Neural cell (in vitro differentiated cells): ENCODE data around the gene FBN1. TPM values are rescaled to one million over a fixed set of nuclear protein-coding genes. Genes with fewer than 3 reads are reported as not detected.

Experiments used
- H2AFZ ChIP-seq: fragments of 200-600, 300-800 bp; sonication (generic), shearing (Covaris generic); 2 replicates; pipeline ENCODE4 v1.6.0; 2014; ENCODE audit warnings: low read depth, mild to moderate bottlenecking, antibody characterized with exemption, low read length, moderate library complexity
- H3F3A ChIP-seq: fragments of 200-600 bp; shearing (Covaris generic); 2 replicates; pipeline ENCODE4 v1.6.1; 2016; ENCODE audit warnings: mild to moderate bottlenecking, moderate library complexity, mixed read lengths, antibody characterized with exemption, low read length; ENCODE audit not compliant: insufficient read depth, poor library complexity, severe bottlenecking
- H3K27ac ChIP-seq: fragments of 200-600, 300-800 bp; sonication (generic), shearing (Covaris generic); 2 replicates; pipeline ENCODE4 v1.5.1; 2014; ENCODE audit warnings: mild to moderate bottlenecking, low read length, moderate library complexity
- H3K27me3 ChIP-seq: fragments of 300-800, 200-600 bp; sonication (generic), shearing (Covaris generic); 2 replicates; pipeline ENCODE4 v1.6.0; 2014; ENCODE audit warnings: mild to moderate bottlenecking, low read depth, low read length, moderate library complexity; ENCODE audit not compliant: insufficient read depth
- H3K36me3 ChIP-seq: fragments of 300-800, 200-600 bp; sonication (generic), shearing (Covaris generic); 2 replicates; pipeline ENCODE4 v1.5.1; 2014; ENCODE audit warnings: mild to moderate bottlenecking, antibody characterized with exemption, low read length, moderate library complexity; ENCODE audit not compliant: insufficient read depth
- H3K4me2 ChIP-seq: fragments of 300-800, 200-600 bp; sonication (generic), shearing (Covaris generic); 2 replicates; pipeline ENCODE4 v1.6.0; 2014; ENCODE audit warnings: mild to moderate bottlenecking, low read length
- H3K4me3 ChIP-seq: fragments of 300-800, 200-600 bp; sonication (generic), shearing (Covaris generic); 2 replicates; pipeline ENCODE4 v1.5.1; 2014; ENCODE audit warnings: mild to moderate bottlenecking, low read length, moderate library complexity
- H3K79me2 ChIP-seq: fragments of 200-600 bp; shearing (Covaris generic); replicated peaks from 2 replicates; pipeline ENCODE4 v1.6.0; 2014; ENCODE audit warnings: mild to moderate bottlenecking, low read length, moderate library complexity; ENCODE audit not compliant: insufficient read depth
- H3K9ac ChIP-seq: fragments of 300-800, 200-600 bp; sonication (generic), shearing (Covaris generic); 2 replicates; pipeline ENCODE4 v1.6.1; 2016; ENCODE audit warnings: mild to moderate bottlenecking, low read length, mixed read lengths
- H3K9me2 ChIP-seq: fragments of 200-600 bp; shearing (Covaris generic); 2 replicates; pipeline ENCODE4 v1.6.1; 2016; ENCODE audit warnings: mild to moderate bottlenecking, low read length, mixed read lengths; ENCODE audit not compliant: insufficient read depth
- H3K9me3 ChIP-seq: fragments of 200-600, 300-800 bp; sonication (generic), shearing (Covaris generic); 2 replicates; pipeline ENCODE4 v1.6.1; 2016; ENCODE audit warnings: mild to moderate bottlenecking, mixed run types, low read length, moderate library complexity, mixed read lengths
- H4K20me1 ChIP-seq: fragments of 200-600 bp; shearing (Covaris generic); 2 replicates; pipeline ENCODE4 v1.6.1; 2016; ENCODE audit warnings: mild to moderate bottlenecking, mixed run types; ENCODE audit not compliant: insufficient read depth
- EP300 ChIP-seq: fragments of 450-650 bp; conservative IDR thresholded peaks from 2 replicates; pipeline ENCODE4 v1.6.1; 2014; ENCODE audit warnings: antibody characterized with exemption, mild to moderate bottlenecking, moderate library complexity; ENCODE audit not compliant: poor library complexity, severe bottlenecking
- EZH2 ChIP-seq: fragments of 200-600, 300-800 bp; shearing (Covaris generic), sonication (generic); IDR thresholded peaks from 2 replicates; pipeline ENCODE4 v1.6.1; 2014; ENCODE audit warnings: antibody characterized with exemption, low read length, borderline replicate concordance, mild to moderate bottlenecking; ENCODE audit not compliant: insufficient read depth, poor library complexity, severe bottlenecking
- MXI1 ChIP-seq: fragments of 450-650 bp; conservative IDR thresholded peaks from 2 replicates; pipeline ENCODE4 v1.6.1; 2014; ENCODE audit warnings: antibody characterized with exemption, mild to moderate bottlenecking; ENCODE audit not compliant: poor library complexity, severe bottlenecking
- POLR2AphosphoS5 ChIP-seq: IDR thresholded peaks from 2 replicates; pipeline ENCODE4 v1.6.1; 2012
- RAD21 ChIP-seq: fragments of 450-650 bp; conservative IDR thresholded peaks from 2 replicates; pipeline ENCODE4 v1.6.1; 2014; ENCODE audit warnings: antibody characterized with exemption, mild to moderate bottlenecking, moderate library complexity
- SMC3 ChIP-seq: fragments of 450-650 bp; conservative IDR thresholded peaks from 2 replicates; pipeline ENCODE4 v1.6.1; 2014; ENCODE audit warnings: antibody characterized with exemption, mild to moderate bottlenecking, moderate library complexity; ENCODE audit not compliant: poor library complexity
- TAF1 ChIP-seq: IDR thresholded peaks from 2 replicates; pipeline ENCODE4 v1.6.1; 2012; ENCODE audit warnings: low read depth
- polyA plus RNA-seq: library from polyadenylated mRNA; depleted of rRNA; stranded (reverse); fragments of >200 nt; gene quantifications from 2 replicates; pipeline ENCODE4 v1.2.3, GENCODE V29; 2014
- TF ChIP-seq, protein P1 (sequence below): fragments of 450-650 bp; IDR thresholded peaks from 2 replicates; pipeline ENCODE4 v1.5.1; 2014; ENCODE audit warnings: antibody characterized with exemption, mild to moderate bottlenecking, moderate library complexity; ENCODE audit not compliant: poor library complexity, severe bottlenecking
- TF ChIP-seq, protein P2 (sequence below): IDR thresholded peaks from 2 replicates; pipeline ENCODE4 v1.6.1; 2012; ENCODE audit warnings: borderline replicate concordance

The FBN1 gene
- polyA plus RNA-seq, 1 donor from 2014 or later, result 22.0 TPM

DNA sequence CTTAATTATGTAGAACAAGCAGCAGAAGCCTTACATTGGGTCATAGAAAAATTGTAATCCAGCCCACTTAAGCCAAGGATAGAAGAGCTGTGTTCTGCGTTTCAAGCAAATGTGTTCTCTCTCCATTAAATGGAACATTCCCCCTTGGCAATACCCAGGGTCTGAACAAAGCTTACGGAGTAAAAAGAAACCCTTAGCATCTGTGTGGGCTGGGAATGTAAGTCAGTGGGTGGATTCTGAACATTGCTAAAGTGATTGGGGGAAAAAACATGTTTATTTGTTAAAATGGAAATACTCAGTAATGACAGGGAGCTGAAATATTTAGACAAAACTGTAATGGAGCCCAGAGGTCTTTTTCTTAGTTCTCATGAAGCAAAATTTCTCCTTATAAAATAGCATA lies 166.9 kb downstream of the FBN1 start:
- no peaks in the 10 kb centered on the region for H3K9me3 ChIP-seq
- no peak overlapping the region for H3K9ac ChIP-seq
- TF ChIP-seq EP300 (no peak), SMC3 (no peak), MXI1 (no peak), TAF1 (no peak), POLR2AphosphoS5 (no peak), RAD21 (no peak), EZH2 (no peak)
- TF ChIP-seq, protein P1, sequence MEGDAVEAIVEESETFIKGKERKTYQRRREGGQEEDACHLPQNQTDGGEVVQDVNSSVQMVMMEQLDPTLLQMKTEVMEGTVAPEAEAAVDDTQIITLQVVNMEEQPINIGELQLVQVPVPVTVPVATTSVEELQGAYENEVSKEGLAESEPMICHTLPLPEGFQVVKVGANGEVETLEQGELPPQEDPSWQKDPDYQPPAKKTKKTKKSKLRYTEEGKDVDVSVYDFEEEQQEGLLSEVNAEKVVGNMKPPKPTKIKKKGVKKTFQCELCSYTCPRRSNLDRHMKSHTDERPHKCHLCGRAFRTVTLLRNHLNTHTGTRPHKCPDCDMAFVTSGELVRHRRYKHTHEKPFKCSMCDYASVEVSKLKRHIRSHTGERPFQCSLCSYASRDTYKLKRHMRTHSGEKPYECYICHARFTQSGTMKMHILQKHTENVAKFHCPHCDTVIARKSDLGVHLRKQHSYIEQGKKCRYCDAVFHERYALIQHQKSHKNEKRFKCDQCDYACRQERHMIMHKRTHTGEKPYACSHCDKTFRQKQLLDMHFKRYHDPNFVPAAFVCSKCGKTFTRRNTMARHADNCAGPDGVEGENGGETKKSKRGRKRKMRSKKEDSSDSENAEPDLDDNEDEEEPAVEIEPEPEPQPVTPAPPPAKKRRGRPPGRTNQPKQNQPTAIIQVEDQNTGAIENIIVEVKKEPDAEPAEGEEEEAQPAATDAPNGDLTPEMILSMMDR, result no peak
- TF ChIP-seq, protein P2, sequence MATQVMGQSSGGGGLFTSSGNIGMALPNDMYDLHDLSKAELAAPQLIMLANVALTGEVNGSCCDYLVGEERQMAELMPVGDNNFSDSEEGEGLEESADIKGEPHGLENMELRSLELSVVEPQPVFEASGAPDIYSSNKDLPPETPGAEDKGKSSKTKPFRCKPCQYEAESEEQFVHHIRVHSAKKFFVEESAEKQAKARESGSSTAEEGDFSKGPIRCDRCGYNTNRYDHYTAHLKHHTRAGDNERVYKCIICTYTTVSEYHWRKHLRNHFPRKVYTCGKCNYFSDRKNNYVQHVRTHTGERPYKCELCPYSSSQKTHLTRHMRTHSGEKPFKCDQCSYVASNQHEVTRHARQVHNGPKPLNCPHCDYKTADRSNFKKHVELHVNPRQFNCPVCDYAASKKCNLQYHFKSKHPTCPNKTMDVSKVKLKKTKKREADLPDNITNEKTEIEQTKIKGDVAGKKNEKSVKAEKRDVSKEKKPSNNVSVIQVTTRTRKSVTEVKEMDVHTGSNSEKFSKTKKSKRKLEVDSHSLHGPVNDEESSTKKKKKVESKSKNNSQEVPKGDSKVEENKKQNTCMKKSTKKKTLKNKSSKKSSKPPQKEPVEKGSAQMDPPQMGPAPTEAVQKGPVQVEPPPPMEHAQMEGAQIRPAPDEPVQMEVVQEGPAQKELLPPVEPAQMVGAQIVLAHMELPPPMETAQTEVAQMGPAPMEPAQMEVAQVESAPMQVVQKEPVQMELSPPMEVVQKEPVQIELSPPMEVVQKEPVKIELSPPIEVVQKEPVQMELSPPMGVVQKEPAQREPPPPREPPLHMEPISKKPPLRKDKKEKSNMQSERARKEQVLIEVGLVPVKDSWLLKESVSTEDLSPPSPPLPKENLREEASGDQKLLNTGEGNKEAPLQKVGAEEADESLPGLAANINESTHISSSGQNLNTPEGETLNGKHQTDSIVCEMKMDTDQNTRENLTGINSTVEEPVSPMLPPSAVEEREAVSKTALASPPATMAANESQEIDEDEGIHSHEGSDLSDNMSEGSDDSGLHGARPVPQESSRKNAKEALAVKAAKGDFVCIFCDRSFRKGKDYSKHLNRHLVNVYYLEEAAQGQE, result no peak
- no peak overlapping the region for H3K4me3 ChIP-seq
- peaks cover 1% of the 10 kb centered on the region for H3K36me3 ChIP-seq
- H3F3A ChIP-seq, result no peaks in the 10 kb centered on the region
- no peaks in the 10 kb centered on the region for H3K79me2 ChIP-seq
- H3K9me2 ChIP-seq, result no peaks in the 10 kb centered on the region
- H2AFZ ChIP-seq, result no peak overlapping the region
- no peak overlapping the region for H3K4me2 ChIP-seq
- H3K27me3 ChIP-seq, result no peaks in the 10 kb centered on the region
- H4K20me1 ChIP-seq, result no peaks in the 10 kb centered on the region
- H3K27ac ChIP-seq, result no peak overlapping the region

DNA sequence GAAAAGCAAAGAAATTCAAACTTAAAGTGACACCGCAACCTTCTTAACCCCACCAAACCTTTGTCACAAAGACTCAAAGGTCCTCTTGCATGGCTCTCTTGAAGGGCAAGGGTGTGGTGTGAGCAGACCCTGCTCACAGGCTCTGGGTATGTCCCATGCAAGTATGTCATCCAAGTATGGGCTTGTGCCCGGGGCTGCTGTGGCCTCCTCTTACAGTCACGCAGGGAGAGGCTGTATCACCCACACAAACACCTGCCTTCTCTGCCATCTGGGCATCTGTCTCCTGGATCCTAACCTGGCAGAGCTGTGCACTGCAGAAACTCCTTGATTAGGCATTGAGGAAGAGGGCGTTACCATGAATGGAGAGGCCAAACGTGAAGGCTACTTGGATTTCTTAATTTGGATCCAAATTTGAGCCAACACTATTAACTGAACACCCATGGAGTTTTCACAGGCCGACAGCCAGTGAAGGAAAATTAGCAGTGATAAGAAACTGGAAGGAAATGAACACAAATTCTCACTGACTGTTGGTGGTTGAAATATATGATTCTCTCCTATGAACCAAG lies 167.6 kb downstream of the FBN1 start:
- no peaks in the 10 kb centered on the region for H3K36me3 ChIP-seq
- no peak overlapping the region for H2AFZ ChIP-seq
- H3K27me3 ChIP-seq, result no peaks in the 10 kb centered on the region
- no peak overlapping the region for H3K4me2 ChIP-seq
- no peak overlapping the region for H3K9ac ChIP-seq
- no peaks in the 10 kb centered on the region for H3F3A ChIP-seq
- H3K27ac ChIP-seq, result no peak overlapping the region
- H3K9me2 ChIP-seq, result no peaks in the 10 kb centered on the region
- no peak overlapping the region for H3K4me3 ChIP-seq
- H3K79me2 ChIP-seq, result no peaks in the 10 kb centered on the region
- no peaks in the 10 kb centered on the region for H3K9me3 ChIP-seq
- H4K20me1 ChIP-seq, result no peaks in the 10 kb centered on the region
- TF ChIP-seq, protein P2, result no peak
- TF ChIP-seq EZH2, result no peak
